ENCODE measurements around the gene CEMIP2.

DNA sequence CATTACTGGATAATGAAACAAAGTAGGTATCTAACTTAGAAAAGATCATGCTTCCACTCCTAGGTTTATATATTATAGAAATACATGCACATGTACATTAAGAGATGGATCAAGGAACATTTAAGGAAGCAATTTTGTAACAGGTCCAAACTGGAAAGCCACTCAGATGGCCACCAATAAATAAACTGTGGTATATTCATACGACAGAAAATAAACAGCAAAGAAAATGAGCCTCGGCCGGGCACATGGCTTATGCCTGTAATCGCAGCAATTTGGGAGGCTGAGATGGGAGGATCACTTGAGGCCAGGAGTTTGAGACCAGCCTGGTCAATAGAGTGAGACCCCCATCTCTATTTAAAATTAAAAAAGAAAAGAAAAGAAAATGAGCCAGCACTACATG lies 25.6 kb downstream of the CEMIP2 start:
- no peak for TF ChIP-seq CTCF (conservative IDR thresholded peaks at IDR 0.05; ENCODE audit: low read depth, low read length)
- no peak for TF ChIP-seq EZH2 (IDR thresholded peaks at IDR 0.05; ENCODE audit: low read length, unreplicated experiment)
